Measurements from ENCODE around the gene SOCS1. TPM values are rescaled to one million over a fixed set of nuclear protein-coding genes. Genes with fewer than 3 reads are reported as not detected.
"Not testable (repeated sequence)": the region's sequence is repeated elsewhere in the genome, so short reads cannot be mapped to it uniquely, and the experiment has no call there.

The SOCS1 gene
- 100 to 1,000 TPM; 127 to 133 TPM for total RNA-seq

- Mint-ChIP-seq H3K27ac (peak within 1 kb of the TSS; percentile 97), H3K4me1 (peaks cover 53% of the 10 kb centered on the region), H3K9me3 (no peaks in the 10 kb centered on the region), H3K4me3 (peak within 1 kb of the TSS; percentile 96), H3K36me3 (ENCODE audit: low read depth) (peaks cover 40% of the 10 kb centered on the region), H3K27me3 (no peaks in the 10 kb centered on the region)
- DNase-seq = peak; percentile 87
- POLR2A ChIA-PET = interaction anchor here (0.7 to 2.6 kb wide), 14 partner anchors 31 to 290 kb away, joined by 3 to 23 read pairs (median 5); no protein-coding TSS in a partner anchor
- CTCF ChIA-PET = interaction anchor here (0.6 to 7.2 kb wide), 51 partner anchors 9 to 365 kb away, joined by 3 to 72 read pairs (median 4); partner anchors contain the start of genes DEXI and PRM3
Measured at GRCh38 chr16:11255737-11256660, at the start of gene SOCS1. TSS of gene SOCS1 (minus strand) at chr16:11256204. CDS start at chr16:11255478, 726 bp downstream.

GRCh38 chr16:11303405-11304138 is 47.6 kb upstream of the SOCS1 start:
- no peaks in the 10 kb centered on the region for H3K36me3 Mint-ChIP-seq (ENCODE audit: low read depth)
- H3K27me3 Mint-ChIP-seq = no peaks in the 10 kb centered on the region
- no peak for DNase-seq
- no peak overlapping the region for H3K4me3 Mint-ChIP-seq
- peak overlapping the region; percentile 54 for H3K27ac Mint-ChIP-seq
- peaks cover 54% of the 10 kb centered on the region for H3K4me1 Mint-ChIP-seq
- ChIA-PET POLR2A (no interaction called here), CTCF (interaction anchor here (1.5 kb wide), 1 partner anchor 9 kb away, joined by 4 read pairs; no protein-coding TSS in a partner anchor)
- peaks cover 2% of the 10 kb centered on the region for H3K9me3 Mint-ChIP-seq

DNA sequence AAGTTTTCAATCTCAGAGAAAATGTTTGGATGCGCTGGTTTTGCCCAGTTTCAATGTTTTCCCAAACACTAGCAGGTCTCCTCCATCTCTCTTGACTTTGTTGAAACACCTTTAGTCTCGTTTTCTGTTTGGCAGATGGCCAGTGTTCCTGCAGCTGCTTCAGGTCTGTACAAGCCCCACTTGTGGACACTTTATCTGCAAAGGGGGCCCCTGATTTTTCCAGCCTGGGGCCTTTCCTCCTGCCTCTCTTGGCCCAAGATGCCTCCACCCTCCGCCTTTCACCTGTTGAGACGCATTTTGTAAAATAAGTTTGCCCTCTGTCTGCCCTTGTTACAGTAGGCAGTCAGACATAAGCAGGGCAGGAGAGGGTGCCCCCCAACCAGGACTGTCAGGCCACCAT is 47.0 kb upstream of the SOCS1 start:
- no peak for DNase-seq
- Mint-ChIP-seq H3K36me3 (ENCODE audit: low read depth) (no peaks in the 10 kb centered on the region), H3K9me3 (peaks cover 2% of the 10 kb centered on the region), H3K27me3 (no peaks in the 10 kb centered on the region), H3K4me3 (no peak overlapping the region), H3K27ac (peak overlapping the region; percentile 54), H3K4me1 (peaks cover 53% of the 10 kb centered on the region)
- ChIA-PET POLR2A (no interaction called here), CTCF (interaction anchor here (1.5 kb wide), 1 partner anchor 9 kb away, joined by 4 read pairs; no protein-coding TSS in a partner anchor)

DNA sequence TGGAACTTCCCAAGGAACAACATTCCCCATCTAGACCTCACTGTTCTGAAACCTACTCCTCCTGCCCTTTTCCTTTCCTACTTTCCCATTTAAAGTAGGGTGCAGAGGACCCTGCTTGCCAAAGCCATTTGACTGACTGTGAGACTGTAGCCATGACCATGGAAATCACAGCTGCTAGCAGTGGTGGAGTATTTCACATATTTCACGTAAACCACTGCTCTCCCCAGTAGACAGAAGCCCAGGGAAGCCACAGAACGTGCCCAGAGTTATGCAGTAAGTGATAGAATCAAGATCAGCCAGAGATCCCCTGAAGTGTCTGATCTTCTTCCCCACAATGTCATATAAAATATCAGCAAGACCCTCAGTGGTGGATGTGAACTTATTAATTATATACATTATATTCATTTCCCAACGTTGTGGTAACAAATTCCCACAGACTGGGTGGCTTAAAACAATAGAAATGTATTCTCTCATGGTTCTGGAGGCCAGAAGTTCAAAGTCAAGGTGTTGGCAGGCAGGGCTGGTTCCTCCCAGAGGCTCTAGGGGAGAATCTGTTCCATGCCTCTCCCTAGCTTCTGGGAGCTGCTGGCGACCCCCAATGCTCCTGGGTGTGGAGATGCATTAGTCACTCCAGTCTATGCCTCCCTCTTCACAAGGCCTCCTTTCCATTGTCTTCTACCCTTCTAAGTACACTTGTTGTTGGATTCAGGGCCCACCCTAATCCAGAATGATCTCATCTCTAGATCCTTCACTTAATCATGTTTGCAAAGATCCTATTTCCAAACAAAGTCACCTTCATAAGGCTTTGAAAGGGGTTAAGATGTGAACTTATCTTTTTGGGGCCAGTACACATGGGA is 45.9 kb upstream of the SOCS1 start:
- Mint-ChIP-seq H3K9me3 (peaks cover 2% of the 10 kb centered on the region), H3K4me3 (no peak overlapping the region), H3K36me3 (ENCODE audit: low read depth) (no peaks in the 10 kb centered on the region), H3K4me1 (peaks cover 58% of the 10 kb centered on the region), H3K27ac (peak overlapping the region; percentile 57), H3K27me3 (no peaks in the 10 kb centered on the region)
- CTCF ChIA-PET = interaction anchor here (0.7 kb wide), 1 partner anchor 38 kb away, joined by 3 read pairs; no protein-coding TSS in a partner anchor
- no peak for DNase-seq
- POLR2A ChIA-PET = no interaction called here

- H3K9me3 Mint-ChIP-seq = no peaks in the 10 kb centered on the region
- H3K27ac Mint-ChIP-seq = no peak overlapping the region
- H3K27me3 Mint-ChIP-seq = no peaks in the 10 kb centered on the region
- H3K4me1 Mint-ChIP-seq = peaks cover 58% of the 10 kb centered on the region
- no peak overlapping the region for H3K4me3 Mint-ChIP-seq
- no peak for DNase-seq
- CTCF ChIA-PET = interaction anchor here (4.6 kb wide), 1 partner anchor 10 kb away, joined by 28 read pairs; no protein-coding TSS in a partner anchor
- no peaks in the 10 kb centered on the region for H3K36me3 Mint-ChIP-seq (ENCODE audit: low read depth)
- POLR2A ChIA-PET = no interaction called here
Measured at GRCh38 chr16:11300560-11300892, 44.5 kb upstream of the SOCS1 start.

DNA sequence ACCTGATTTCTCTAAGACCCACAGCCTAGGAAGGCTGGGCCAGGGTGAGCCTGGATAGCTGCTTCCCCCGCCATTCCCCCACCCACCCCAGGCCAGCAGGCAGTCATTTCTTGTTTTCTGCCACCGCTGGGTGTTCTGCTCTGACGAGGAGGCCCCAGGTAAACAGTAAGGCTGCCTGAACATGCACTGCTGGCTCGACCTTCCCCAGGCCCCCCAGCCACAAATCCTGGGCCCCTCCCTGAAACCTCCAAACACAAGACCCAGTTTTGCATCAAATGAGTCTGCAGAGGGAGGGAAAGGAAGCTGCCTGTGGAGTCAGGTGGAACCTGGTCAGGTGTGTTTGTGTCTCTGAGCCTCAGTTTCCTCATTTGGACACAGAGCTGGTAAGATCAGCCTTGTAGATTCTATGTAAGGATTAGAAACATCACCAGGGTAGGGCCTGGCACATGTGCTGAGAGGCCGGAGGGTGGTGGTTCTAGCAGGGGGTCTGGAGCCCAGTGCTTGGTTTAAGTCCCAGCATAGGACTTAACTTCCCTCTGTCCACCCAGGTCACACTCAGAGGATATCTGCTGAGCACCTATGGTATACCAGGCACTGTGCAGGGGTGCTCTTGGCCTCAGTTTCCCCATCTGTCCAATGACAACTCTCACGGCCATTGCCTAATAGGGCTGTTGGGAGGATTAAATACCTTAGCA is 44.0 kb upstream of the SOCS1 start:
- ChIA-PET CTCF (interaction anchor here (4.6 kb wide), 1 partner anchor 10 kb away, joined by 28 read pairs; no protein-coding TSS in a partner anchor), POLR2A (no interaction called here)
- no peaks in the 10 kb centered on the region for H3K9me3 Mint-ChIP-seq
- H3K4me3 Mint-ChIP-seq = no peak overlapping the region
- H3K27ac Mint-ChIP-seq = peak overlapping the region; percentile 54
- peaks cover 63% of the 10 kb centered on the region for H3K4me1 Mint-ChIP-seq
- no peaks in the 10 kb centered on the region for H3K36me3 Mint-ChIP-seq (ENCODE audit: low read depth)
- no peak for DNase-seq
- no peaks in the 10 kb centered on the region for H3K27me3 Mint-ChIP-seq

DNA sequence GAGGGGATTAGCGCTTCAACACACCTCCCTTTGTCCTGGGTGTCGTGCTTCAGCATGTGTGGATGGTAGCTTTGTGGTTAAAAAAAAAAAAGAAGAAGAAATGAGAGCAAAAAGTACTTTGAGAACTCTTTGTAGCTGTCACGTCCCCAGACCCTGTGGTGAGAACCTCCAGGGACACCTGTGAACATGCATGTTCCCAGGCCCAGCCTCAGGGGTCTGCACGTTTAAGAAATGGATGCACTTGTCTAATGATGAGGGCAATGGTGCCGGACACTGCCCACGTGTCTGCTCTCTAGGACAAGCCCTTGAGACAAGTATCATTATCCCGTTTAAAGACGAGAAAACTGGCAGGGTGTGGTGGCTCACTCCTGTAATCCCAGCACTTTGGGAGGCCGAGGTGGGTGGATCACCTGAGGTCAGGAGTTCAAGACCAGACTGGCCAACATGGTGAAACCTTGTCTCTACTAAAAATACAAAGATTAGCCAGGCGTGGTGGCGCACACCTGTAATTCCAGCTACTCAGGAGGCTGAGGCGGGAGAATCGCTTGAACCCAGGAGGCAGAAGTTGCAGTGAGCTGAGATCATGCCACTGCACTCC is 43.0 kb upstream of the SOCS1 start:
- Mint-ChIP-seq H3K4me1 (peaks cover 71% of the 10 kb centered on the region), H3K27ac (peak overlapping the region; percentile 71)
- peak; percentile 36 for DNase-seq
- H3K36me3 Mint-ChIP-seq (ENCODE audit: low read depth); H3K9me3 Mint-ChIP-seq; H3K27me3 Mint-ChIP-seq; H3K4me3 Mint-ChIP-seq; POLR2A ChIA-PET: not testable (repeated sequence)
- CTCF ChIA-PET = interaction anchor here (0.9 to 4.6 kb wide), 5 partner anchors 11 to 420 kb away, joined by 3 to 28 read pairs (median 3); no protein-coding TSS in a partner anchor

GRCh38 chr16:11298143-11298900 is 42.3 kb upstream of the SOCS1 start:
- peaks cover 2% of the 10 kb centered on the region for H3K27me3 Mint-ChIP-seq
- ChIA-PET POLR2A (interaction anchor here (1.2 kb wide), 1 partner anchor 11 kb away, joined by 3 read pairs; no protein-coding TSS in a partner anchor), CTCF (interaction anchor here (0.6 to 4.6 kb wide), 9 partner anchors 9 to 420 kb away, joined by 3 to 28 read pairs (median 4); no protein-coding TSS in a partner anchor)
- peak overlapping the region; percentile 51 for H3K4me3 Mint-ChIP-seq
- peaks cover 76% of the 10 kb centered on the region for H3K4me1 Mint-ChIP-seq
- no peaks in the 10 kb centered on the region for H3K9me3 Mint-ChIP-seq
- peak overlapping the region; percentile 94 for H3K27ac Mint-ChIP-seq
- no peak for DNase-seq
- no peaks in the 10 kb centered on the region for H3K36me3 Mint-ChIP-seq (ENCODE audit: low read depth)

- Mint-ChIP-seq H3K4me1 (peaks cover 77% of the 10 kb centered on the region), H3K27me3 (peaks cover 2% of the 10 kb centered on the region), H3K9me3 (no peaks in the 10 kb centered on the region), H3K36me3 (ENCODE audit: low read depth) (no peaks in the 10 kb centered on the region), H3K27ac (peak overlapping the region; percentile 94), H3K4me3 (peak overlapping the region; percentile 51)
- ChIA-PET POLR2A (interaction anchor here (0.5 to 1.2 kb wide), 2 partner anchors 11 to 16 kb away, joined by 3 to 10 read pairs; no protein-coding TSS in a partner anchor), CTCF (interaction anchor here (0.7 to 4.6 kb wide), 9 partner anchors 9 to 334 kb away, joined by 3 to 28 read pairs (median 4); no protein-coding TSS in a partner anchor)
- peak; percentile 90 for DNase-seq
Measured at GRCh38 chr16:11297492-11298142, 41.6 kb upstream of the SOCS1 start.

DNA sequence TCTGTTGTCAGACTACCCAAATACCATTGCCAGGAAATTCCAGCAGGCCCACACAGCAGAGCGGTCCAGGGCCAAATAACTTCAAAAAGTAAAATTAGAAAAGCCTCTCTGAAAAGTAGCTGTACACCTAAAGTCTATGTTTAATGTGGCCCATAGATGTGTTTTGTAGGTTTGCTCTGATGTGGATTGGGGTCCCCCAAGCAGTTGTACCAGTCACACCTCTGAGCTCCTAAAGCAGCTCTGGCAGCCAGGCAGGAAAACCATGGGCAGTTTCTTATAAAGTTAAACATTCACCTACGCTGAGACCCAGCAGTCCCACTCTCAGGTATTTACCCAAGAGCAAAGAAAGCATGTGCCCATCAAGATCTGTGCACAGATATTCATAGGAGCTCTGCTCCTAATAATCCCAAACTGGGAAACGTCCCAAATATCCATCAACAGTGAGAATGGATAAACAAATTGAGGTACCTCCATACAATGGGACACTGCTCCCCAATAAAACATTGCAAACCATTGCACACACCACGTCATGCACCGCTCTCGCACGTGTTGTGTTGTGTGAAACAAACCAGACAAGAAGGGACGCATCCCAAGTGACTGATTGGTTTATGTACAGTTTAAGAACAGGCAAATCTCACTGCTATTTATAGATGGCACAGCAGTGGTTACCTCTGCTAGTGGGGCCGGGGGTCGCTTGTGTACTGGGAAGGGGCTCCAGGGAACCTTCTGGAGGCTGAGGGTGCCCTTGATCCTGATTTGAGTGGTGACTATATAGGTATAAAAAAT is 40.9 kb upstream of the SOCS1 start:
- H3K27me3 Mint-ChIP-seq = peaks cover 2% of the 10 kb centered on the region
- H3K4me1 Mint-ChIP-seq = peaks cover 72% of the 10 kb centered on the region
- ChIA-PET CTCF (interaction anchor here (1.0 to 4.6 kb wide), 6 partner anchors 13 to 333 kb away, joined by 3 to 28 read pairs (median 4); no protein-coding TSS in a partner anchor), POLR2A (interaction anchor here (0.5 kb wide), 1 partner anchor 16 kb away, joined by 10 read pairs; no protein-coding TSS in a partner anchor)
- H3K36me3 Mint-ChIP-seq (ENCODE audit: low read depth) = no peaks in the 10 kb centered on the region
- DNase-seq = peak; percentile 19
- H3K9me3 Mint-ChIP-seq = no peaks in the 10 kb centered on the region
- H3K27ac Mint-ChIP-seq = peak overlapping the region; percentile 94
- H3K4me3 Mint-ChIP-seq = peak overlapping the region; percentile 51

All from activated CD4-positive, alpha-beta T cell treated with anti-CD3 and anti-CD28 coated beads, Interleukin-2, amount 10 ng/mL, durations not matched to agents 7 days and 5 days (primary cell).